IMR-90 (cell line): Measurements from ENCODE around the gene SLC35F1. TPM values are rescaled to one million over a fixed set of nuclear protein-coding genes. Genes with fewer than 3 reads are reported as not detected.

ENCODE experiments used
- ATAC-seq: fragments of 200-7000 bp; cut with Tn5 transposase; 2 replicates; pipeline ENCODE4 v1.9.1; 2020; ENCODE audit warnings: low read depth, mild to moderate bottlenecking, moderate library complexity
- BruUV-seq: library from RNA; stranded (reverse); fragments of 400-500 nt; replicated peaks from 2 replicates; lab custom pipeline; 2021; lab: Mats Ljungman, UMichigan
- CTCF ChIA-PET: fragments of 300-600 bp; formaldehyde crosslinking; extraction: SDS; loops from one replicate; lab custom pipeline; 2021; ENCODE audit warnings: antibody characterized with exemption; lab: Yijun Ruan, JAX
- POLR2A ChIA-PET: fragments of 300-600 bp; sonication (Branson Sonifier 250); formaldehyde crosslinking; loops from one replicate; lab custom pipeline; 2022; ENCODE audit warnings: antibody characterized with exemption; ENCODE audit not compliant: unreplicated experiment; lab: Charles Lee
- DNase-seq: peaks from one replicate; pipeline ENCODE4 v3.0.0; 2013
- H2AFZ ChIP-seq: replicated peaks from 2 replicates; pipeline ENCODE3; 2013; ENCODE audit warnings: low read length, mild to moderate bottlenecking; ENCODE audit not compliant: poor library complexity
- H2AK5ac ChIP-seq: 2 replicates; pipeline ENCODE4 v1.6.1; 2013; ENCODE audit warnings: low read depth, low read length, inconsistent platforms
- H2AK9ac ChIP-seq: replicated peaks from 2 replicates; pipeline ENCODE3; 2013; ENCODE audit warnings: mild to moderate bottlenecking, low read depth, low read length, moderate library complexity; ENCODE audit not compliant: poor library complexity
- H2BK120ac ChIP-seq: 2 replicates; pipeline ENCODE4 v1.6.1; 2013; ENCODE audit warnings: low read depth, low read length, inconsistent platforms
- H2BK15ac ChIP-seq: 3 replicates; pipeline ENCODE4 v1.6.1; 2013; ENCODE audit warnings: low read depth, low read length, inconsistent platforms
- H2BK20ac ChIP-seq: 2 replicates; pipeline ENCODE4 v1.6.1; 2013; ENCODE audit warnings: low read depth, mild to moderate bottlenecking, inconsistent platforms, low read length, moderate library complexity
- H2BK5ac ChIP-seq: 2 replicates; pipeline ENCODE4 v1.6.1; 2013; ENCODE audit warnings: mild to moderate bottlenecking, low read depth, low read length, inconsistent platforms; ENCODE audit not compliant: poor library complexity, severe bottlenecking
- H3K14ac ChIP-seq: replicated peaks from 2 replicates; pipeline ENCODE4 v1.6.1; 2013; ENCODE audit warnings: low read depth, low read length, inconsistent platforms
- H3K18ac ChIP-seq: 2 replicates; pipeline ENCODE4 v1.6.1; 2013; ENCODE audit warnings: low read depth, low read length, control low read depth
- H3K23ac ChIP-seq: 2 replicates; pipeline ENCODE4 v1.6.1; 2013; ENCODE audit warnings: low read depth, low read length, inconsistent platforms
- H3K27ac ChIP-seq: 2 replicates; pipeline ENCODE4 v1.5.1; 2013; ENCODE audit warnings: mild to moderate bottlenecking, control low read depth, low read length; ENCODE audit not compliant: insufficient read depth
- H3K27me3 ChIP-seq: 2 replicates; pipeline ENCODE4 v1.6.1; 2013; ENCODE audit warnings: low read length; ENCODE audit not compliant: control insufficient read depth, insufficient read depth
- H3K36me3 ChIP-seq: 2 replicates; pipeline ENCODE4 v1.6.1; 2013; ENCODE audit warnings: low read length, mixed read lengths; ENCODE audit not compliant: control insufficient read depth, insufficient read depth
- H3K4ac ChIP-seq: 2 replicates; pipeline ENCODE4 v1.6.1; 2013; ENCODE audit warnings: low read depth, low read length, inconsistent platforms
- H3K4me1 ChIP-seq: 2 replicates; pipeline ENCODE4 v1.6.1; 2013; ENCODE audit warnings: low read length, mixed read lengths; ENCODE audit not compliant: control insufficient read depth, insufficient read depth
- H3K4me2 ChIP-seq: 2 replicates; pipeline ENCODE4 v1.6.1; 2013; ENCODE audit warnings: low read depth, mild to moderate bottlenecking, control low read depth, low read length, moderate library complexity
- H3K4me3 ChIP-seq: 2 replicates; pipeline ENCODE4 v1.5.1; 2013; ENCODE audit warnings: low read depth, mild to moderate bottlenecking, control low read depth, low read length, moderate library complexity; ENCODE audit not compliant: insufficient read depth
- H3K56ac ChIP-seq: 2 replicates; pipeline ENCODE4 v1.6.1; 2013; ENCODE audit warnings: low read length, inconsistent platforms; ENCODE audit not compliant: insufficient read depth; ENCODE audit errors: extremely low read depth
- H3K79me1 ChIP-seq, 2 experiments: 2 replicates each; pipeline ENCODE4 v1.6.1; 2013; ENCODE audit warnings: low read length in 2 of 2, inconsistent platforms in 1 of 2, low read depth in 1 of 2
- H3K9ac ChIP-seq: 2 replicates; pipeline ENCODE4 v1.6.1; 2013; ENCODE audit warnings: low read depth, low read length, control low read depth
- H3K9me1 ChIP-seq: 2 replicates; pipeline ENCODE4 v1.6.1; 2013; ENCODE audit warnings: low read length, inconsistent platforms; ENCODE audit not compliant: insufficient read depth
- H3K9me3 ChIP-seq: 2 replicates; pipeline ENCODE4 v1.6.1; 2013; ENCODE audit warnings: low read length; ENCODE audit not compliant: control insufficient read depth, insufficient read depth
- H4K20me1 ChIP-seq: 2 replicates; pipeline ENCODE4 v1.6.1; 2013; ENCODE audit warnings: low read length, inconsistent platforms; ENCODE audit not compliant: insufficient read depth
- H4K5ac ChIP-seq: 2 replicates; pipeline ENCODE4 v1.6.1; 2013; ENCODE audit warnings: mild to moderate bottlenecking, low read depth, low read length, control low read depth
- H4K8ac ChIP-seq, 2 experiments: 2 replicates each; pipeline ENCODE4 v1.6.1; 2013; ENCODE audit warnings: low read depth in 2 of 2, low read length in 2 of 2, control low read depth in 1 of 2, inconsistent platforms in 1 of 2
- H4K91ac ChIP-seq: 2 replicates; pipeline ENCODE4 v1.6.1; 2013; ENCODE audit warnings: low read depth, low read length, inconsistent platforms; ENCODE audit not compliant: insufficient read depth
- CEBPB ChIP-seq: IDR thresholded peaks from 2 replicates; pipeline ENCODE4 v1.6.1; 2012; ENCODE audit warnings: low read depth, low read length, improper control_type of control experiment
- MAZ ChIP-seq: IDR thresholded peaks from 2 replicates; pipeline ENCODE4 v1.6.1; 2012; ENCODE audit warnings: low read depth, mild to moderate bottlenecking, low read length, improper control_type of control experiment, moderate library complexity, borderline replicate concordance
- MXI1 ChIP-seq: IDR thresholded peaks from 2 replicates; pipeline ENCODE4 v1.6.1; 2012; ENCODE audit warnings: low read depth, mild to moderate bottlenecking, low read length, moderate library complexity, borderline replicate concordance
- NFE2L2 ChIP-seq: fragments of 150-350 bp; IDR thresholded peaks from 2 replicates; pipeline ENCODE4 v1.6.1; 2016; ENCODE audit warnings: low read depth, mild to moderate bottlenecking, low read length
- RAD21 ChIP-seq: IDR thresholded peaks from 2 replicates; pipeline ENCODE4 v1.6.1; 2012; ENCODE audit warnings: low read length, improper control_type of control experiment
- RCOR1 ChIP-seq: IDR thresholded peaks from 2 replicates; pipeline ENCODE4 v1.6.1; 2012; ENCODE audit warnings: mild to moderate bottlenecking, low read length, improper control_type of control experiment; ENCODE audit not compliant: insufficient replicate concordance
- WGBS, 2 experiments: methylation state at CpG; one replicate each; pipeline versions ENCODE4 v1.1.5 to v1.1.7; 2013; ENCODE audit warnings: missing lambda C conversion rate in 2 of 2; ENCODE audit not compliant: insufficient read length in 1 of 2; ENCODE audit errors: extremely low coverage in 2 of 2; 5-methylcytosine and 5-hydroxymethylcytosine counted together
- dilution Hi-C: fragments of 300-500 bp; cut with HindIII; formaldehyde crosslinking; loops from one replicate; pipeline ENCODE4 v1.14.3; 2018; ENCODE audit warnings: low sequenced_read_pairs; ENCODE audit not compliant: unreplicated experiment
- in situ Hi-C: fragments of 300-500 bp; cut with MboI; formaldehyde crosslinking; loops from 3 replicates; pipeline ENCODE4 v1.14.3; 2019; ENCODE audit warnings: low sequenced_read_pairs, inconsistent platforms, mixed read lengths
- intact Hi-C: fragments of 100-400 bp; cut with micrococcal nuclease; formaldehyde crosslinking; loops from 2 replicates; pipeline ENCODE4 v1.10.0; 2022
- polyA plus RNA-seq, 3 experiments: library from polyadenylated mRNA; depleted of rRNA; stranded (reverse); fragments of >200 nt; gene quantifications; 2 replicates each; pipeline ENCODE4 v1.2.3, GENCODE V29; 2012; ENCODE audit warnings: low replicate concordance in 1 of 3
- total RNA-seq: library from RNA; depleted of rRNA; stranded (reverse); fragments of >200 nt; gene quantifications from 2 replicates; pipeline ENCODE4 v1.2.3, GENCODE V29; 2012
- TF ChIP-seq, protein P1 (sequence below): fragments of 150-350 bp; IDR thresholded peaks from 2 replicates; pipeline ENCODE4 v1.6.1; 2016; ENCODE audit warnings: low read depth, mild to moderate bottlenecking, low read length, moderate library complexity, borderline replicate concordance
- TF ChIP-seq, protein P2 (sequence below): conservative IDR thresholded peaks from 2 replicates; pipeline ENCODE4 v1.5.1; 2012; ENCODE audit warnings: mild to moderate bottlenecking, low read depth, low read length, improper control_type of control experiment

The SLC35F1 gene
- total and polyA plus RNA-seq, 2 of the 4 experiments (the other 2 are of a cell fraction): not detected

DNA sequence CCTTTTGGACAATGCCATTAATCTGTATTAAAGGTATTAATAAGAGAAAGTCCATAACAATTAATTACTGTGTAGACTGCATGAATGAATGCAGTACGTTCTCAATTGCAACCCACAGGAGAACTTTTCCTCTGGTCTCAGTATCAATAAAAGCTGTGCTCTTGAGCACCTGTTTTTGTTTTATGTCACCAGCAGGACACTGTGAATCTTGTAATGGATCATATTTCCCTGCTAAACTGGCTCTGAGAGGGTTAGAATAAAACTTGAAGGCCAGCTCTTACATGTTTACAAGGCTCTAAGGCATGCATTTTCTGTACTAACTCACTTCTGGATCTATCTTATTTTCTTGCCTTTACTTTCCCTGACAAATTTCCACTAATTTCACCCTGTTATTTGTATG is 426.7 kb downstream of the SLC35F1 start:
- Histone ChIP-seq H3K9me3 (no peaks in the 10 kb centered on the region), H3K9me1 (no peaks in the 10 kb centered on the region), H2BK15ac (no peak overlapping the region), H2AK9ac (no peak overlapping the region), H3K56ac (no peak overlapping the region), H2BK20ac (no peak overlapping the region), H3K36me3 (no peaks in the 10 kb centered on the region), H3K14ac (no peak overlapping the region), H2BK120ac (no peak overlapping the region), H2AFZ (no peak overlapping the region), H3K23ac (no peak overlapping the region), H3K4me1 (no peaks in the 10 kb centered on the region), H3K18ac (no peak overlapping the region), H2AK5ac (no peak overlapping the region), H3K27me3 (no peaks in the 10 kb centered on the region), H3K27ac (no peak overlapping the region), H3K9ac (no peak overlapping the region), H3K79me1 (no peaks in the 10 kb centered on the region), H3K4me3 (no peak overlapping the region), H3K4ac (no peak overlapping the region), H4K5ac (no peak overlapping the region), H4K8ac (no peak overlapping the region), H4K91ac (no peak overlapping the region), H3K4me2 (no peak overlapping the region), H4K20me1 (no peaks in the 10 kb centered on the region), H2BK5ac (no peak overlapping the region)
- DNase-seq: no peak
- POLR2A ChIA-PET: no interaction called here
- WGBS, 2 experiments: no CpG with 5 or more reads among the region's 1 CpG
- BruUV-seq: no TSS peak
- TF ChIP-seq, protein P1, sequence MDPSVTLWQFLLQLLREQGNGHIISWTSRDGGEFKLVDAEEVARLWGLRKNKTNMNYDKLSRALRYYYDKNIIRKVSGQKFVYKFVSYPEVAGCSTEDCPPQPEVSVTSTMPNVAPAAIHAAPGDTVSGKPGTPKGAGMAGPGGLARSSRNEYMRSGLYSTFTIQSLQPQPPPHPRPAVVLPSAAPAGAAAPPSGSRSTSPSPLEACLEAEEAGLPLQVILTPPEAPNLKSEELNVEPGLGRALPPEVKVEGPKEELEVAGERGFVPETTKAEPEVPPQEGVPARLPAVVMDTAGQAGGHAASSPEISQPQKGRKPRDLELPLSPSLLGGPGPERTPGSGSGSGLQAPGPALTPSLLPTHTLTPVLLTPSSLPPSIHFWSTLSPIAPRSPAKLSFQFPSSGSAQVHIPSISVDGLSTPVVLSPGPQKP: no peak
- no peak for TF ChIP-seq CEBPB
- no peak for TF ChIP-seq NFE2L2
- TF ChIP-seq RAD21: no peak
- TF ChIP-seq, protein P2, sequence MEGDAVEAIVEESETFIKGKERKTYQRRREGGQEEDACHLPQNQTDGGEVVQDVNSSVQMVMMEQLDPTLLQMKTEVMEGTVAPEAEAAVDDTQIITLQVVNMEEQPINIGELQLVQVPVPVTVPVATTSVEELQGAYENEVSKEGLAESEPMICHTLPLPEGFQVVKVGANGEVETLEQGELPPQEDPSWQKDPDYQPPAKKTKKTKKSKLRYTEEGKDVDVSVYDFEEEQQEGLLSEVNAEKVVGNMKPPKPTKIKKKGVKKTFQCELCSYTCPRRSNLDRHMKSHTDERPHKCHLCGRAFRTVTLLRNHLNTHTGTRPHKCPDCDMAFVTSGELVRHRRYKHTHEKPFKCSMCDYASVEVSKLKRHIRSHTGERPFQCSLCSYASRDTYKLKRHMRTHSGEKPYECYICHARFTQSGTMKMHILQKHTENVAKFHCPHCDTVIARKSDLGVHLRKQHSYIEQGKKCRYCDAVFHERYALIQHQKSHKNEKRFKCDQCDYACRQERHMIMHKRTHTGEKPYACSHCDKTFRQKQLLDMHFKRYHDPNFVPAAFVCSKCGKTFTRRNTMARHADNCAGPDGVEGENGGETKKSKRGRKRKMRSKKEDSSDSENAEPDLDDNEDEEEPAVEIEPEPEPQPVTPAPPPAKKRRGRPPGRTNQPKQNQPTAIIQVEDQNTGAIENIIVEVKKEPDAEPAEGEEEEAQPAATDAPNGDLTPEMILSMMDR: no peak
- TF ChIP-seq MXI1: no peak
- TF ChIP-seq MAZ: no peak
- no peak for TF ChIP-seq RCOR1
- in situ Hi-C loops (no loop called here), intact Hi-C loops (no loop called here), dilution Hi-C loops (no loop called here)
- CTCF ChIA-PET: no interaction called here
- no peak for ATAC-seq
